Measurements from ENCODE around the gene CPXM2. TPM values are rescaled to one million over a fixed set of nuclear protein-coding genes. Genes with fewer than 3 reads are reported as not detected.

CPXM2 gene
- polyA plus RNA-seq, 2 of the 4 experiments (the other 2 are of a cell fraction), result not detected

GRCh38 chr10:123912871-123913270 is 21.3 kb upstream of the CPXM2 start (continued):
- no peak for TF ChIP-seq CHD4 (IDR thresholded peaks at IDR 0.05; ENCODE audit: borderline replicate concordance)
- no peak for TF ChIP-seq MAX (IDR thresholded peaks at IDR 0.05)
- TF ChIP-seq CBX8 (IDR thresholded peaks at IDR 0.05), result no peak
- TF ChIP-seq POLR2AphosphoS2 (conservative IDR thresholded peaks at IDR 0.05; ENCODE audit: low read length), result no peak

GRCh38 chr10:123912466-123912865 is 20.9 kb upstream of the CPXM2 start:
- FAIRE-seq, result no peak
- Histone ChIP-seq H3K27ac (no peak overlapping the region), H3K4me3 (no peak overlapping the region), H3K4me1 (no peaks in the 10 kb centered on the region), H3K9me3 (no peaks in the 10 kb centered on the region), H3K4me2 (no peak overlapping the region)
- no peak for ATAC-seq
- ChIA-PET CTCF (interaction anchor here (0.6 to 1.0 kb wide), 3 partner anchors 11 to 23 kb away, joined by 3 read pairs; no protein-coding TSS in a partner anchor), POLR2A (no interaction called here)
- TF ChIP-seq RARB (CRISPR knock-in tag; IDR thresholded peaks at IDR 0.05) (no peak), MAFK (IDR thresholded peaks at IDR 0.05; ENCODE audit: partially characterized antibody) (no peak), CTCF (IDR thresholded peaks at IDR 0.05) (no peak), SMC3 (IDR thresholded peaks at IDR 0.05) (no peak), ATOH8 (CRISPR knock-in tag; IDR thresholded peaks at IDR 0.05; ENCODE audit: low read depth) (no peak), SREBF2 (IDR thresholded peaks at IDR 0.05) (no peak), HOXA7 (CRISPR knock-in tag; IDR thresholded peaks at IDR 0.05) (no peak), CBX8 (IDR thresholded peaks at IDR 0.05) (no peak), EP300 (IDR thresholded peaks at IDR 0.05) (no peak), MAZ (IDR thresholded peaks at IDR 0.05; ENCODE audit: borderline replicate concordance, low read depth, low read length) (no peak), E2F6 (IDR thresholded peaks at IDR 0.05; ENCODE audit: borderline replicate concordance, low read depth) (no peak), ZFP36 (IDR thresholded peaks at IDR 0.05; ENCODE audit: borderline replicate concordance, partially characterized antibody) (no peak), TP53 (CRISPR knock-in tag; IDR thresholded peaks at IDR 0.05) (no peak), ZNF302 (CRISPR knock-in tag; IDR thresholded peaks at IDR 0.05) (no peak), HOXB13 (CRISPR knock-in tag; IDR thresholded peaks at IDR 0.05; ENCODE audit: low read depth) (no peak), EHF (CRISPR knock-in tag; IDR thresholded peaks at IDR 0.05) (no peak), ELK1 (IDR thresholded peaks at IDR 0.05; ENCODE audit: low read depth, low read length) (no peak)
- no peak for DNase-seq (ENCODE audit: low read depth in 1 of 2, low spot score in 1 of 2)
- WGBS (ENCODE audit: missing lambda C conversion rate), result 11% methylated on average over 4 of the region's 4 CpGs

- ATAC-seq (no peak), FAIRE-seq (no peak), DNase-seq (ENCODE audit: low read depth in 1 of 2, low spot score in 1 of 2) (no peak)
- H3K4me1 ChIP-seq, result no peaks in the 10 kb centered on the region
- no peak overlapping the region for H3K4me2 ChIP-seq
- H3K4me3 ChIP-seq, result no peak overlapping the region
- WGBS (ENCODE audit: missing lambda C conversion rate), result 30% methylated on average over 9 of the region's 9 CpGs
- no peak overlapping the region for H3K27ac ChIP-seq
- ChIA-PET POLR2A (no interaction called here), CTCF (interaction anchor here (0.6 to 1.1 kb wide), 2 partner anchors 10 to 11 kb away, joined by 3 read pairs; no protein-coding TSS in a partner anchor)
- H3K9me3 ChIP-seq, result no peaks in the 10 kb centered on the region
- no peak for TF ChIP-seq RCOR1 (IDR thresholded peaks at IDR 0.05; ENCODE audit: low read depth, low read length)
- TF ChIP-seq RAD21 (conservative IDR thresholded peaks at IDR 0.05 in 1 of 2, IDR thresholded peaks at IDR 0.05 in 1 of 2), result no peak
- no peak for TF ChIP-seq JUN (IDR thresholded peaks at IDR 0.05)
- no peak for TF ChIP-seq POLR2A (IDR thresholded peaks at IDR 0.05; ENCODE audit: low read length)
- TF ChIP-seq NPAS2 (CRISPR knock-in tag; IDR thresholded peaks at IDR 0.05; ENCODE audit: borderline replicate concordance), result no peak
- TF ChIP-seq EP300 (IDR thresholded peaks at IDR 0.05), result no peak
- no peak for TF ChIP-seq TP53 (CRISPR knock-in tag; IDR thresholded peaks at IDR 0.05)
- TF ChIP-seq CHD4 (IDR thresholded peaks at IDR 0.05; ENCODE audit: borderline replicate concordance), result no peak
Measured at GRCh38 chr10:123911866-123912265, 20.3 kb upstream of the CPXM2 start.
